Measurements from ENCODE around the gene MYL11.
"Not testable (repeated sequence)": the region's sequence is repeated elsewhere in the genome, so short reads cannot be mapped to it uniquely, and the experiment has no call there.

Gene MYL11

GRCh38 chr16:30374538-30374937 lies at the start of gene MYL11:
TSS of gene MYL11 (plus strand) at chr16:30374802. CDS start at chr16:30374858, 56 bp downstream.
- DNase-seq: no peak

- DNase-seq: peak; percentile 86
Measured at GRCh38 chr16:30334473-30334989, 40.1 kb upstream of the MYL11 start.

GRCh38 chr16:30335028-30335597 lies 39.5 kb upstream of the MYL11 start:
- peak; percentile 82 for DNase-seq

- peak; percentile 47 for DNase-seq
Measured at GRCh38 chr16:30335598-30336474, 38.8 kb upstream of the MYL11 start.

GRCh38 chr16:30337964-30338357 lies 36.6 kb upstream of the MYL11 start:
- DNase-seq: not testable (repeated sequence)

- not testable (repeated sequence) for DNase-seq
Measured at GRCh38 chr16:30338715-30339114, 35.9 kb upstream of the MYL11 start.

GRCh38 chr16:30340621-30341020 lies 34.0 kb upstream of the MYL11 start:
- no peak for DNase-seq

- DNase-seq: not testable (repeated sequence)
Measured at GRCh38 chr16:30341971-30342370, 32.6 kb upstream of the MYL11 start.

- no peak for DNase-seq
Measured at GRCh38 chr16:30342751-30343490, 31.7 kb upstream of the MYL11 start.

GRCh38 chr16:30343491-30343820 lies 31.1 kb upstream of the MYL11 start:
- DNase-seq: not testable (repeated sequence)

- DNase-seq: no peak
Measured at GRCh38 chr16:30346286-30346685, 28.3 kb upstream of the MYL11 start.

- no peak for DNase-seq
Measured at GRCh38 chr16:30348113-30348512, 26.5 kb upstream of the MYL11 start.

GRCh38 chr16:30348929-30349328 lies 25.7 kb upstream of the MYL11 start:
- no peak for DNase-seq

- DNase-seq: peak; percentile 48
Measured at GRCh38 chr16:30349675-30350074, 24.9 kb upstream of the MYL11 start.

GRCh38 chr16:30350134-30350871 lies 24.3 kb upstream of the MYL11 start:
- DNase-seq: peak; percentile 40

- DNase-seq: no peak
Measured at GRCh38 chr16:30351001-30351441, 23.6 kb upstream of the MYL11 start.

GRCh38 chr16:30351586-30352419 lies 22.8 kb upstream of the MYL11 start:
- no peak for DNase-seq

GRCh38 chr16:30352488-30353401 lies 21.9 kb upstream of the MYL11 start:
- DNase-seq: no peak

- DNase-seq: no peak
Measured at GRCh38 chr16:30353438-30354129, 21.0 kb upstream of the MYL11 start.
